Esophagus squamous epithelium (tissue), 5 donors: Measurements from ENCODE around the gene ZNF507. TPM values are rescaled to one million over a fixed set of nuclear protein-coding genes. Genes with fewer than 3 reads are reported as not detected.

Experiments
- DNase-seq: peaks from one replicate; lab custom pipeline; 2025; lab: John Stamatoyannopoulos, UW
- H3K27ac ChIP-seq, 4 donors: fragments of 200-600 bp; sonication (generic); one replicate each; pipeline ENCODE4 v1.5.1; 2016 to 2019; ENCODE audit warnings: mild to moderate bottlenecking in 1 of 4
- H3K27me3 ChIP-seq, 4 donors: fragments of 200-600 bp; sonication (generic); 1 replicate in 3 of 4; 2 replicates in 1 of 4; pipeline versions ENCODE4 v1.5.1 to v1.6.0; 2017 to 2021; ENCODE audit warnings: antibody characterized with exemption in 1 of 4
- H3K36me3 ChIP-seq, 3 donors: fragments of 200-600 bp; sonication (generic); one replicate each; pipeline ENCODE4 v1.5.1; 2016 to 2019
- H3K4me1 ChIP-seq, 3 donors: fragments of 200-600 bp; sonication (generic); one replicate each; pipeline ENCODE4 v1.5.1; 2017 to 2019
- H3K4me3 ChIP-seq, 4 donors: fragments of 200-600 bp; sonication (generic); 1 replicate in 3 of 4; 2 replicates in 1 of 4; pipeline ENCODE4 v1.5.1; 2016 to 2019; ENCODE audit warnings: mild to moderate bottlenecking in 2 of 4, moderate library complexity in 1 of 4
- H3K9me3 ChIP-seq, 3 donors: fragments of 200-600 bp; sonication (generic); one replicate each; pipeline ENCODE4 v1.5.1; 2016 to 2019
- CTCF ChIP-seq, 6 experiments: fragments of 450-650 bp in 4 of 6; fragments of 200-600 bp in 2 of 6; sonication (generic) in 2 of 6; IDR thresholded peaks; one replicate each; pipeline ENCODE4 v1.5.1; 2016 to 2019; ENCODE audit warnings: antibody characterized with exemption in 6 of 6, mild to moderate bottlenecking in 4 of 6, moderate library complexity in 4 of 6
- POLR2A ChIP-seq, 4 donors: fragments of 450-650 bp; IDR thresholded peaks; one replicate each; pipeline ENCODE4 v1.6.1; 2017; ENCODE audit warnings: antibody characterized with exemption in 4 of 4, mild to moderate bottlenecking in 4 of 4, moderate library complexity in 3 of 4
- WGBS, 2 donors: methylation state at CpG; one replicate each; pipeline ENCODE4 v1.1.5; 2018; 5-methylcytosine and 5-hydroxymethylcytosine counted together
- intact Hi-C: fragments of 100-400 bp; cut with DNase I; formaldehyde crosslinking; loops from one replicate; pipeline ENCODE4 v1.15.0; 2022
- total RNA-seq, 4 donors: library from RNA; depleted of rRNA; stranded (reverse); fragments of >200 nt; gene quantifications; one replicate each; pipeline ENCODE4 v1.1.0, GENCODE V29; 2016
- donor health status: DM: yes; HTN: yes; CAD: no.

The ZNF507 gene
- total RNA-seq, 4 donors from 2014 or later, result 5.1 to 19.8 (median 9.3) TPM

GRCh38 chr19:32387701-32388392 lies 42.4 kb downstream of the ZNF507 start:
- no peaks in the 10 kb centered on the region for H3K27me3 ChIP-seq
- intact Hi-C loops, result no loop called here
- no peak overlapping the region for H3K27ac ChIP-seq
- H3K4me1 ChIP-seq, result peaks cover 0 to 12% (median 3%) of the 10 kb centered on the region in 3 donors
- 74 to 78% methylated on average over 7 of the region's 7 CpGs for WGBS, 2 donors
- H3K9me3 ChIP-seq, result no peaks in the 10 kb centered on the region
- H3K36me3 ChIP-seq, result peaks cover 0 to 31% (median 0%) of the 10 kb centered on the region in 3 donors
- no peak for TF ChIP-seq CTCF (IDR thresholded peaks at IDR 0.05)
- TF ChIP-seq POLR2A (IDR thresholded peaks at IDR 0.05), result no peak
- no peak overlapping the region for H3K4me3 ChIP-seq
- DNase-seq, result no peak

GRCh38 chr19:32388393-32388855 lies 43.0 kb downstream of the ZNF507 start:
- no peaks in the 10 kb centered on the region for H3K9me3 ChIP-seq
- H3K27me3 ChIP-seq, result no peaks in the 10 kb centered on the region
- no peak overlapping the region for H3K27ac ChIP-seq
- H3K4me1 ChIP-seq, result peaks cover 0 to 12% (median 3%) of the 10 kb centered on the region in 3 donors
- TF ChIP-seq POLR2A (IDR thresholded peaks at IDR 0.05), result no peak
- no peak for TF ChIP-seq CTCF (IDR thresholded peaks at IDR 0.05)
- no peak overlapping the region for H3K4me3 ChIP-seq
- DNase-seq, result no peak
- WGBS, 2 donors, result 68 to 79% methylated on average over 3 of the region's 3 CpGs
- intact Hi-C loops, result no loop called here
- H3K36me3 ChIP-seq, result peaks cover 0 to 25% (median 0%) of the 10 kb centered on the region in 3 donors

GRCh38 chr19:32392901-32393300 lies 47.5 kb downstream of the ZNF507 start:
- peaks cover 0 to 11% (median 3%) of the 10 kb centered on the region in 3 donors for H3K4me1 ChIP-seq
- WGBS, 2 donors, result 89 to 95% methylated on average over 3 of the region's 3 CpGs
- no peaks in the 10 kb centered on the region for H3K27me3 ChIP-seq
- intact Hi-C loops, result no loop called here
- H3K27ac ChIP-seq, result no peak overlapping the region
- peaks cover 0 to 8% (median 0%) of the 10 kb centered on the region in 3 donors for H3K36me3 ChIP-seq
- TF ChIP-seq POLR2A (IDR thresholded peaks at IDR 0.05) (no peak), CTCF (IDR thresholded peaks at IDR 0.05) (no peak)
- no peaks in the 10 kb centered on the region for H3K9me3 ChIP-seq
- no peak overlapping the region for H3K4me3 ChIP-seq
- DNase-seq, result no peak

GRCh38 chr19:32396046-32396652 lies 50.7 kb downstream of the ZNF507 start:
- DNase-seq, result no peak
- H3K27me3 ChIP-seq, result no peaks in the 10 kb centered on the region
- no peak overlapping the region for H3K4me3 ChIP-seq
- H3K36me3 ChIP-seq, result peaks cover 0 to 2% (median 0%) of the 10 kb centered on the region in 3 donors
- H3K27ac ChIP-seq, result no peak overlapping the region
- H3K9me3 ChIP-seq, result no peaks in the 10 kb centered on the region
- 56 to 60% methylated on average over 6 of the region's 6 CpGs for WGBS, 2 donors
- intact Hi-C loops, result no loop called here
- TF ChIP-seq POLR2A (IDR thresholded peaks at IDR 0.05) (no peak), CTCF (IDR thresholded peaks at IDR 0.05) (no peak)
- no peaks in the 10 kb centered on the region for H3K4me1 ChIP-seq

- no peaks in the 10 kb centered on the region for H3K4me1 ChIP-seq
- WGBS, 2 donors, result 58 to 63% methylated on average over 4 to 5 of the region's 5 CpGs
- no peaks in the 10 kb centered on the region for H3K36me3 ChIP-seq
- intact Hi-C loops, result no loop called here
- no peak overlapping the region for H3K27ac ChIP-seq
- TF ChIP-seq POLR2A (IDR thresholded peaks at IDR 0.05) (no peak), CTCF (IDR thresholded peaks at IDR 0.05) (no peak)
- H3K9me3 ChIP-seq, result no peaks in the 10 kb centered on the region
- DNase-seq, result no peak
- no peak overlapping the region for H3K4me3 ChIP-seq
- no peaks in the 10 kb centered on the region for H3K27me3 ChIP-seq
These were observed 52.3 kb downstream of the ZNF507 start for GRCh38 chr19:32397671-32398101.
